GM18498 (cell line): ENCODE results near the gene TSSK2.

Source experiments
- ATAC-seq: cut with Tn5 transposase; IDR thresholded peaks from one replicate; pipeline ENCODE4 v1.9.1; 2021; ENCODE audit warnings: mild to moderate bottlenecking, moderate library complexity; ENCODE audit not compliant: unreplicated experiment

Gene TSSK2

GRCh38 chr22:19122752-19123492 is 8.2 kb upstream of the TSSK2 start:
- no peak for ATAC-seq

- no peak for ATAC-seq
Observed at GRCh38 chr22:19123936-19124335, 7.2 kb upstream of the TSSK2 start.

GRCh38 chr22:19124377-19124776 is 6.7 kb upstream of the TSSK2 start:
- ATAC-seq, result no peak

GRCh38 chr22:19125011-19125410 is 6.1 kb upstream of the TSSK2 start:
- no peak for ATAC-seq

- ATAC-seq, result no peak
Observed at GRCh38 chr22:19125474-19126308, 5.4 kb upstream of the TSSK2 start.

- ATAC-seq, result no peak
Observed at GRCh38 chr22:19126309-19127273, 4.5 kb upstream of the TSSK2 start.

GRCh38 chr22:19127329-19128008 is 3.6 kb upstream of the TSSK2 start:
- ATAC-seq, result no peak

- ATAC-seq, result no peak
Observed at GRCh38 chr22:19128009-19128401, 3.1 kb upstream of the TSSK2 start.

GRCh38 chr22:19128946-19129727 is 2.0 kb upstream of the TSSK2 start:
- ATAC-seq, result no peak

GRCh38 chr22:19129871-19130270 is 1.2 kb upstream of the TSSK2 start:
- ATAC-seq, result no peak

- ATAC-seq, result no peak
Observed at GRCh38 chr22:19131685-19132015, 542 bp downstream of the TSSK2 start.

GRCh38 chr22:19132153-19132552 is 1.0 kb downstream of the TSSK2 start:
- no peak for ATAC-seq

GRCh38 chr22:19132693-19133400 is 1.7 kb downstream of the TSSK2 start:
- ATAC-seq, result no peak

GRCh38 chr22:19133561-19133960 is 2.5 kb downstream of the TSSK2 start:
- no peak for ATAC-seq

- no peak for ATAC-seq
Observed at GRCh38 chr22:19134176-19134831, 3.2 kb downstream of the TSSK2 start.

GRCh38 chr22:19134874-19135273 is 3.8 kb downstream of the TSSK2 start:
- no peak for ATAC-seq

- ATAC-seq, result no peak
Observed at GRCh38 chr22:19136915-19137314, 5.8 kb downstream of the TSSK2 start.

- no peak for ATAC-seq
Observed at GRCh38 chr22:19137384-19138216, 6.5 kb downstream of the TSSK2 start.
